Suprapubic skin (tissue), 4 donors: ENCODE measurements around the gene PARP11. TPM values are rescaled to one million over a fixed set of nuclear protein-coding genes. Genes with fewer than 3 reads are reported as not detected.

Source experiments
- DNase-seq, 2 donors: peaks; one replicate each; pipeline ENCODE4 v3.0.0-alpha.2; 2019; ENCODE audit warnings: low spot score in 2 of 2
- H3K27ac ChIP-seq: fragments of 200-600 bp; sonication (generic); one replicate; pipeline ENCODE4 v1.5.1; 2019
- H3K27me3 ChIP-seq: fragments of 200-600 bp; sonication (generic); one replicate; pipeline ENCODE4 v1.5.1; 2019
- H3K36me3 ChIP-seq: fragments of 200-600 bp; sonication (generic); one replicate; pipeline ENCODE4 v1.5.1; 2019
- H3K4me1 ChIP-seq: fragments of 200-600 bp; sonication (generic); one replicate; pipeline ENCODE4 v1.5.1; 2019
- H3K4me3 ChIP-seq: fragments of 200-600 bp; sonication (generic); one replicate; pipeline ENCODE4 v1.5.1; 2019; ENCODE audit warnings: mild to moderate bottlenecking
- H3K9me3 ChIP-seq: fragments of 200-600 bp; sonication (generic); one replicate; pipeline ENCODE4 v1.5.1; 2019
- EP300 ChIP-seq: sonication (generic); formaldehyde crosslinking; IDR thresholded peaks from one replicate; pipeline ENCODE4 v1.6.1; 2017; ENCODE audit warnings: antibody characterized with exemption
- POLR2A ChIP-seq, 2 donors: fragments of 450-650 bp; IDR thresholded peaks; one replicate each; pipeline ENCODE4 v1.6.1; 2017; ENCODE audit warnings: antibody characterized with exemption in 2 of 2, mild to moderate bottlenecking in 2 of 2, moderate library complexity in 2 of 2
- POLR2AphosphoS5 ChIP-seq, 3 donors: sonication (generic); formaldehyde crosslinking; IDR thresholded peaks; one replicate each; pipeline ENCODE4 v1.6.1; 2017; ENCODE audit warnings: antibody characterized with exemption in 3 of 3
- WGBS: methylation state at CpG from one replicate; pipeline ENCODE4 v1.1.5; 2018; 5-methylcytosine and 5-hydroxymethylcytosine counted together
- total RNA-seq, 4 donors: library from RNA; depleted of rRNA; stranded (reverse); fragments of >200 nt; gene quantifications; one replicate each; pipeline ENCODE4 v1.1.0, GENCODE V29; 2016
- TF ChIP-seq, protein P1 (sequence below), 2 donors: fragments of 200-600 bp in 1 of 2; fragments of 450-650 bp in 1 of 2; sonication (generic) in 1 of 2; IDR thresholded peaks; one replicate each; pipeline ENCODE4 v1.5.1; 2016 to 2019; ENCODE audit warnings: antibody characterized with exemption in 2 of 2, mild to moderate bottlenecking in 1 of 2, moderate library complexity in 1 of 2

The PARP11 gene
- total RNA-seq, 4 donors from 2014 or later = 2.3 to 5.8 (median 3.6) TPM

DNA sequence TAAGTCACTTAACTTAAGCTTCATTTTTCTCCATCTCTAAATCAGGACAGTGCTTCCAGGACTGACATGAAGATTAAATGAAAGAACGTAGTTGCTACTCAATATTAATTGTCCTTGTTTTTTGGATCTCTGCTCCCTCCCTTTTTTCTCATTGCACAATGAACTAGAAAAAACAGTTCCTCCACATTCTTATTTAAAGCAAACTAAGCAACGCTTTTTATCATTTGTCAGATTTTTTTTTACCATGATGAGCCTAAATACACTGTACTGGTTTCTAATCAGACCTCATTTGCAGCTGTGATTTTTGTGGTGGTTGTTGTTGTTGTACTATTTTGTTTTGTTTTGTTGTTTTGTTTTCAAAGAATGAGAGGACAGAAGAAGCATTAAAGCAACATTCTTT is 23.2 kb upstream of the PARP11 start:
- Histone ChIP-seq H3K9me3 (no peaks in the 10 kb centered on the region), H3K36me3 (no peaks in the 10 kb centered on the region), H3K4me3 (no peak overlapping the region), H3K27me3 (peaks cover 5% of the 10 kb centered on the region), H3K4me1 (peaks cover 17% of the 10 kb centered on the region), H3K27ac (peak overlapping the region; percentile 47)
- TF ChIP-seq POLR2AphosphoS5 (IDR thresholded peaks at IDR 0.05) = no peak
- TF ChIP-seq EP300 = no peak
- TF ChIP-seq POLR2A (IDR thresholded peaks at IDR 0.05) = no peak
- TF ChIP-seq, protein P1, sequence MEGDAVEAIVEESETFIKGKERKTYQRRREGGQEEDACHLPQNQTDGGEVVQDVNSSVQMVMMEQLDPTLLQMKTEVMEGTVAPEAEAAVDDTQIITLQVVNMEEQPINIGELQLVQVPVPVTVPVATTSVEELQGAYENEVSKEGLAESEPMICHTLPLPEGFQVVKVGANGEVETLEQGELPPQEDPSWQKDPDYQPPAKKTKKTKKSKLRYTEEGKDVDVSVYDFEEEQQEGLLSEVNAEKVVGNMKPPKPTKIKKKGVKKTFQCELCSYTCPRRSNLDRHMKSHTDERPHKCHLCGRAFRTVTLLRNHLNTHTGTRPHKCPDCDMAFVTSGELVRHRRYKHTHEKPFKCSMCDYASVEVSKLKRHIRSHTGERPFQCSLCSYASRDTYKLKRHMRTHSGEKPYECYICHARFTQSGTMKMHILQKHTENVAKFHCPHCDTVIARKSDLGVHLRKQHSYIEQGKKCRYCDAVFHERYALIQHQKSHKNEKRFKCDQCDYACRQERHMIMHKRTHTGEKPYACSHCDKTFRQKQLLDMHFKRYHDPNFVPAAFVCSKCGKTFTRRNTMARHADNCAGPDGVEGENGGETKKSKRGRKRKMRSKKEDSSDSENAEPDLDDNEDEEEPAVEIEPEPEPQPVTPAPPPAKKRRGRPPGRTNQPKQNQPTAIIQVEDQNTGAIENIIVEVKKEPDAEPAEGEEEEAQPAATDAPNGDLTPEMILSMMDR (IDR thresholded peaks at IDR 0.05) = no peak
- DNase-seq = no peak
- WGBS = 46% methylated on average over 2 of the region's 2 CpGs

DNA sequence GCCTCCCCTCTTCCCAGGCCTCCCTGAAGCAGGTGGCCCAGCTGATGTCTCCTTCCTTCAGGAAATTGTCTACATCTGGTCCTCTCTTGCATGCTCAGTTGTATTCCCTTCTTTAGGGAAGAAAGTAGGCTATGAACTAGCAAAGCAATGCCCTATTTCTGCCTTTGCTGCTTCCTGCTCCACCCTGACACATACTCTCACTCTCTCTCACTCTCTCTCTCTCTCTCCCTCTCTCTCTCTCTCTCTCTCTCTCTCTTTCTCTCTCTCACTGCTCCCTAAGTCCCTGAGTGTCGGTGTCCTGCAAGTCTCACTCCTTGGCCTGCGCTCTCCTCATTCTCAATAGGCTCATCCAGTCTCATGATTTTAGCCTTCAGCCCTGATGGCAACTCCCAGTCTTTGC is 19.4 kb upstream of the PARP11 start:
- peaks cover 17% of the 10 kb centered on the region for H3K4me1 ChIP-seq
- no peaks in the 10 kb centered on the region for H3K9me3 ChIP-seq
- H3K27me3 ChIP-seq = peaks cover 5% of the 10 kb centered on the region
- H3K4me3 ChIP-seq = no peak overlapping the region
- no peak for DNase-seq
- no peaks in the 10 kb centered on the region for H3K36me3 ChIP-seq
- 90% methylated on average over 2 of the region's 2 CpGs for WGBS
- H3K27ac ChIP-seq = no peak overlapping the region
- TF ChIP-seq POLR2A (IDR thresholded peaks at IDR 0.05) (no peak), EP300 (no peak), POLR2AphosphoS5 (IDR thresholded peaks at IDR 0.05) (no peak)
- TF ChIP-seq, protein P1 (IDR thresholded peaks at IDR 0.05) = no peak

DNA sequence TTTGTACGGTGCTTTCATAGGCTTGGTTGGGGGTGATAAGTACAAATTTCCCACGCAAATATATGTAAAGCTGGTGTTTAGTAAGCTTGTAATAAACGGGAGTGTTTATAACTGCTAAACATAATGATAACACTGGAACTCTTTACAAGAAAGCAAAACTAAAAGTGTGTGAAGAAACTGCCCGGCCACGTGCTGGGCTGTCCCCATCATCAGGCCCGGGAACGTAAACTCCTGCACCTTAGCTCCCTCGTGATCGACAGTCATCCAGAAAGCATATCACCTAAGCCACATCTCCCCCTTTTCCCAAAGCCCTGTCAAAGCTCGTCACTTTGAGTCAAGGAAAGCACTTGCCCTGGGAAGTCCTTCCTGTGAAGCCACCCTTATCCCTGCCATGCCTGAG is 18.0 kb upstream of the PARP11 start:
- Histone ChIP-seq H3K9me3 (no peaks in the 10 kb centered on the region), H3K36me3 (no peaks in the 10 kb centered on the region), H3K27ac (no peak overlapping the region), H3K27me3 (peaks cover 5% of the 10 kb centered on the region), H3K4me1 (peaks cover 6% of the 10 kb centered on the region), H3K4me3 (no peak overlapping the region)
- 87% methylated on average over 10 of the region's 10 CpGs for WGBS
- no peak for DNase-seq
- TF ChIP-seq EP300 (no peak), POLR2AphosphoS5 (IDR thresholded peaks at IDR 0.05) (no peak), POLR2A (IDR thresholded peaks at IDR 0.05) (no peak)
- TF ChIP-seq, protein P1 (IDR thresholded peaks at IDR 0.05) = no peak

DNA sequence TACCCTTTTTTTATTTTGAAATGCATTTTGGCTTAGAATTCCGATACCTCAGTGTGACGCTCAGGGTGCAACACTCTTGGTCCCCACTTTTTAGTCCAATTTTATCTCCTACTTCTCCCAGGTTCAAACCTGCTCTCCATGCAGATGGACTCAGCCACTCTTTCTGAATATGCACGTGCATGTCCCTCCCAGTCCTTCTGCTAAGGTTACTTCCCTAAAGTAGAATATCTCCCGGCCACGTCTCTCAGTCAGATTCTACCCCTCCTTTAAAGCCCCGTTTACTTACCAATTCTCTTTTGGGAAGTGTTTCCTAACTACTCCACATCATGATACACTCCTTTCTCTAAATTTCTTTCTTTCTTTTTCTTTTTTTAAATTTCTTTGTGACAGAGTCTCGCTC is 15.5 kb upstream of the PARP11 start:
- Histone ChIP-seq H3K36me3 (no peaks in the 10 kb centered on the region), H3K4me3 (no peak overlapping the region), H3K27ac (no peak overlapping the region), H3K27me3 (peaks cover 10% of the 10 kb centered on the region), H3K9me3 (no peaks in the 10 kb centered on the region), H3K4me1 (no peaks in the 10 kb centered on the region)
- TF ChIP-seq POLR2A (IDR thresholded peaks at IDR 0.05) = no peak
- TF ChIP-seq, protein P1 (IDR thresholded peaks at IDR 0.05) = no peak
- no peak for TF ChIP-seq POLR2AphosphoS5 (IDR thresholded peaks at IDR 0.05)
- no peak for TF ChIP-seq EP300
- no peak for DNase-seq
- WGBS = 89% methylated on average over 7 of the region's 7 CpGs

DNA sequence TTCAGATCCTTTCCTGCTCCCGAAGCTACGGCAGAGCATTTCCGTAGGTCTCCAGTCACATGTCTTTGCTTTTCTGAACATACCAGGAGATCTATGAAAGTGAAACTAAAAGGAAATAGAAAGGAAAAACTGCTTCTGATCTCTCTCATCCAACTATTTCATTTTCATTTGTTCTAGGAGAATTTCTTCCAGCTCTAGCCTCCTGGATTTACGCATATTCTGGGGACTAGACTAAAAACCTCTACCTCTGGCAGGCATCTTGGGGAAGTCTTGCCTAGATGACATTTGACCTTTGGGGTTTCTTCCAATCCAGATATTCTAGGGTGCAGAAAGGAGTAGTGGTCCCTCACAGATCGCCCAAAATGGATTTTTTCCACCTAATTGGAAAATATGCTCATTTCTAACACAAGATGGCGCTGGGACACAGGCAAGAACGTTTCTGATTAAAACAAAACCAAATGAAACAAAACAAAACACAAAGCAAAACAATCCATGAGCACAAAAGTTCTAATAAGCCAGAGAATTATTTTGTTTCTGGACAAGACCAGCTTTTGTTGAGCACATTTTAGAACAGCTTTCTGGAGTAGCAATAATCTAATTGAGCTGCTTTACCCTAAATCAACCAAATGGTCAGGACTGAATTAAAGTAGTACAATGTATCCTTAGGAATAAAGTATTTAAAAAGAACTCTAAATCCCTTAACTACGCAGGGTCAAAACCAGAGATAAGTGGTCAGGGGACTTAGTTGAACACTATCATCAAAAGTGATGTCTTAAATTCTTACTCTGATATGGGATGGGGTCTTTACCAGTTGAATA is 12.3 kb upstream of the PARP11 start:
- H3K4me1 ChIP-seq = no peaks in the 10 kb centered on the region
- H3K27me3 ChIP-seq = peaks cover 16% of the 10 kb centered on the region
- H3K36me3 ChIP-seq = no peaks in the 10 kb centered on the region
- 42% methylated on average over 8 of the region's 8 CpGs for WGBS
- peak overlapping the region; percentile 39 for H3K4me3 ChIP-seq
- no peak for DNase-seq
- H3K9me3 ChIP-seq = no peaks in the 10 kb centered on the region
- H3K27ac ChIP-seq = peak overlapping the region; percentile 35
- no peak for TF ChIP-seq POLR2A (IDR thresholded peaks at IDR 0.05)
- TF ChIP-seq, protein P1 (IDR thresholded peaks at IDR 0.05) = peak; percentile 71 to 78
- no peak for TF ChIP-seq EP300
